ENCODE measurements around the gene RFC1.
"Not testable (repeated sequence)": the region's sequence is repeated elsewhere in the genome, so short reads cannot be mapped to it uniquely, and the experiment has no call there.

RFC1 gene

GRCh38 chr4:39365830-39366771 is at the start of gene RFC1:
RFC1 (minus strand) TSS chr4:39366362; CDS start chr4:39366241, 121 bp downstream.
- FAIRE-seq, result no peak

GRCh38 chr4:39415678-39416283 is 49.6 kb upstream of the RFC1 start:
- FAIRE-seq, result no peak

DNA sequence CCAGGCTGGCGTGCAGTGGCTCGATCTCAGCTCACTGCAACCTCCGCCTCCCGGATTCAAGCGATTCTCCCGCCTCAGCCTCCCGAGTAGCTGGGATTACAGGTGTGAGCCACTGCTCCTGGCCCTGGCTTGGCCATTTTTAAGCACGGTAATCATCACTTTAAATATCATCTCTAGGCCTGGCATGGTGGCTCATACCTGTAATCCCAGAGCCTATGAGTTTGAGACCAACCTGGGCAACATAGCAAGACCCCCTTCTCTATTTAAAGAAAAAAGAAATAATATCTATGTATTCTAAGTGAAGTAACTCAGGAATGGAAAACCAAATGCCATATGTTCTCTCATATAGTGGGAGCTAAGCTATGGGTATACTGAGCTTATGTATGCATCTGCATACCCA is 45.4 kb upstream of the RFC1 start:
- not testable (repeated sequence) for FAIRE-seq

- FAIRE-seq, result no peak
Measured at GRCh38 chr4:39410415-39410814, 44.3 kb upstream of the RFC1 start.

DNA sequence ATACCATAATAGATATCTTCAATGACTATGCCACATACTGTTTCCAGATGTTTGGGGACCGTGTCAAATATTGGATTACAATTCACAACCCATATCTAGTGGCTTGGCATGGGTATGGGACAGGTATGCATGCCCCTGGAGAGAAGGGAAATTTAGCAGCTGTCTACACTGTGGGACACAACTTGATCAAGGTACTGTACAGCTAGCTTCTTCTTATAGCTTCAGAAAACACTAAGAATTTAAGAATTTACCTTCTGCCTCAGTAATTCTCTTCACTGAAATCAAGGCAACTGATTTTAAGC is 41.4 kb upstream of the RFC1 start:
- no peak for FAIRE-seq

- FAIRE-seq, result no peak
Measured at GRCh38 chr4:39406763-39407583, 40.8 kb upstream of the RFC1 start, which contains the start of gene KLB. KLB (plus strand) TSS chr4:39406930; CDS start chr4:39406950, 20 bp downstream.

DNA sequence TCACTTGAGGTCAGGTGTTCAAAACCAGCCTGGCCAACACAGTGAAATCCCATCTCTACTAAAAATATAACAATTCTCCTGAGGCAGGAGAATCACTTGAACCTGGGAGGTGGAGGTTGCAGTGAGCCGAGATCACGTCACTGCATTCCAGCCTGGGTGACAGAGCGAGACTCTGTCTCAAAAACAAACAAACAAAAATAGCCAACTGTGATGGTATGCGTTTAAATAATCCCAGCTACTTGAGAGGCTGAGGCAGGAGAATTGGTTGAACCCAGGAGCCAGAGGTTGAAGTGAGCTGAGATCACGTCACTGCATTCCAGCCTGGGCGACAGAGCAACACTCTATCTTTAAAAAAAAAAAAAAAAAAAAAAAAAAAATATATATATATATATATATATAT is 35.5 kb upstream of the RFC1 start:
- not testable (repeated sequence) for FAIRE-seq

DNA sequence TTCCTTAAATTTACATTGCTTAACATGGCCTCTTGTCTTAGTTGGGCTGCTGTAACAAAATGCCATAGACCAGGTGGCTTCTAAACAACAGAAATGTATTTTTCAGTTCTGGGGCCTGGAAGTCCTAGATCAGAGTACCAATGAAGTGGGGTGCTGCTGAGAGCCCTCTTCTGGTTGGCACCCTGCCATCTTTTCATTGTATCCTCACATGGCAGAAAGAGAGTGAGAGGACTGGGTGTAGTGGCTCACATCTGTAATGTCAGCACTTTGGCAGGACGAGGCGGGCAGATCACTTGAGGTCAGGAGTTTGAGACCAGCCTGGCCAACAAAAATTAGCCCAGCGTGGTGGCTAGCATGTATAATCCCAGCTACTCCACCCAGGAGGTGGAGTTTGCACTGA is 28.5 kb upstream of the RFC1 start:
- FAIRE-seq, result no peak

- FAIRE-seq, result no peak
Measured at GRCh38 chr4:39390603-39391002, 24.4 kb upstream of the RFC1 start.

DNA sequence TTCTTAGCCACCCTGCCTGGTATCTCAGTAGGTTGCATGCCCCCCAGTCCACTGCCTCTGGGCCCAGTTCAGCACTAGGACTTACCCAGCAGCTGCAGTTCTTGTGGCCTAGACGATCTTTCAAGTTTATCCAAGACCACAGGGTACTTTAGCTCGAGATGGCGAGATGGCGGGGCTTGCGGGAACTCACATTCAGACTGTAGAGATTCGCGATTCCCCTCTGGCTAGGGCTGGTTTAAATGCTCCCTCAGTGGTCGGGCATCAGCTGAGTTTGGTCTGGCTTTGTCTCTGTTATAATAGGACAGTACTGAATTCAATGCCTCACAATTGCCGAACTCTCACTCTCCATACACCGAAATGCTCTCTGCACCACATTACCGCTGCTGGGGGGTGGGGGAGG is 18.4 kb upstream of the RFC1 start:
- FAIRE-seq, result no peak

DNA sequence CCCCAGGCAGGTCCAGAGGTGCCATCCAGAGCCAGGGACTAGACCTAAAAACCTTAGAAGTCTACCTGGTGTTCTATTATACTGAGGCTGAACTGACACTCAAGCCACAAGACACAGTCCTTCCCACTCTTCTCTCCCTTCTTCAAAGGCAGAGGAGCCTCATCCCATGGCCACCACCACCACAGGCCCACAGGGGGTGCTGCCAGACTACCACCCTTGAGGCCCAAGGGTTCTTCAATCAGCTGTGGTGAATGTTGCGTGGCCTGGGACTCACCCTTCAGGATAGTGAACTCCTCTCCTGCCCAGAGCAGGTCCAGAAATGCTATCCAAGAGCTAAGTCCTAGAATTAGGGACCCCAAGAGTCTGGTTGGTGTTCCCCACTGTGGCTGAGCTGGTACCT is 17.5 kb upstream of the RFC1 start:
- no peak for FAIRE-seq

- FAIRE-seq, result no peak
Measured at GRCh38 chr4:39375478-39375877, 9.3 kb upstream of the RFC1 start.

DNA sequence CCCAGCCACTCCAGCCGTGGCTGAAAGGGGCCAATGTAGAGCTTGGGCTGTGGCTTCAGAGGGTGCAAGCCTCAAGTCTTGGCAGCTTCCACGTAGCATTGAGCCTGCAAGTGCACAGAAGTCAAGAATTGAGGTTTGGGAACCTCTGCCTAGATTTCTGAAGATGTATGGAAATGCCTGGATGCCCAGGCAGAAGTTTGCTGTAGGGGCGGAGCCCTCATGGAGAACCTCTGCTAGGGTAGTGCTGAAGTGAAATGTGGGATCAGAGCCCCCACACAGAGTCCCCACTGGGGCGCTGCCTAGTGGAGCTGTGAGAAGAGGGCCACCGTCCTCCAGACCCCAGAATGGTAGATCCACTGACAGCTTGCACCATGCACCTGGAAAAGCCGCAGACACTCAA is 5.0 kb upstream of the RFC1 start:
- not testable (repeated sequence) for FAIRE-seq

GRCh38 chr4:39369301-39369700 is 3.1 kb upstream of the RFC1 start:
- no peak for FAIRE-seq

GRCh38 chr4:39367166-39367565 is 1.0 kb upstream of the RFC1 start:
- no peak for FAIRE-seq

DNA sequence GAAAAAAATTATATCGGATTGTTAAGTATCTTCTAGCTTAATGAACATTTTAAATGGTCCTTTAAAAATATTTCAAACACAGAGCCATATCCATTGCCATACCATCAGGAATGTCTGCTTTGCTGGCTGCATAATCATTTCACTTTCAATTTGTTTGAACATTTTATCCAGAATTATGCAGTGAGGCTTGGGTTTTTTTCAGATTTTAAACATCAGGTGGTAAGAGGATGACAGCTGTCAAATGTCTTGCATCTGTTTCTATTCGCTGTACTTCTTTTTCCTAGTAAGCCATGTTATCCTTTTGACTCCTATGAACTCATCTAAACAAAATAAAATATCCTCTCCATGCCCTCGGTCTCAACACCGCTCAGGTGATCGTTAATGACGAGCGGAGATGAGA is 802 bp downstream of the RFC1 start:
- FAIRE-seq, result no peak

DNA sequence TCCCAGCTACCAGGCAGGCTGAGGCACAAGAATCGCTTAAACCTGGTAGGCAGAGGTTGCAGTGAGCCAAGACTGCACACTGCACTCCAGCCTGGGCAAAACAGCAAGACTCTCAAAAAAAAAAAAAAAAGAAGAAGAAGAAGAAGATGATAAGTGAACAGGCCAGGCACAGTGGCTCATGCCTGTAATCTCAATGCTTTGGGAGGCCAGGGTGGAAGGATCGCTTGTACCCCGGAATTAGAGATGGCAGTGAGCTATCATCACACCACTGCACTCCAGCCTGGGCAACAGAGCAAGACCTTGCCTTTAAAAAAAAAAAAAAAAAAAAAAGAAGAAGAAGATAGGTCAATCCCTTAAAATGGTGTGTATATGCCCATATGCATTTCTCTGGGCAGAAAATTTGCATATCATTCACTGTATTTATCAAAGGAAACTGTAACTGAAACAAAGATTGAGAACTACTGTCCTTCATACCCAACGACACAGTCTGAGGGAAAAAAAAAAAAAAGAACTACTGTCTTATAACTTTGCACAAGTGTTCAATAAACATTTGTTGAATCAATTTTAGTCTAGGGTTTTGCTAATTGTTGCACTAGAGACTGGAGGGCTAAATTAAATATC is 2.3 kb downstream of the RFC1 start:
- FAIRE-seq, result no peak

- no peak for FAIRE-seq
Measured at GRCh38 chr4:39362827-39363226, 3.3 kb downstream of the RFC1 start.

DNA sequence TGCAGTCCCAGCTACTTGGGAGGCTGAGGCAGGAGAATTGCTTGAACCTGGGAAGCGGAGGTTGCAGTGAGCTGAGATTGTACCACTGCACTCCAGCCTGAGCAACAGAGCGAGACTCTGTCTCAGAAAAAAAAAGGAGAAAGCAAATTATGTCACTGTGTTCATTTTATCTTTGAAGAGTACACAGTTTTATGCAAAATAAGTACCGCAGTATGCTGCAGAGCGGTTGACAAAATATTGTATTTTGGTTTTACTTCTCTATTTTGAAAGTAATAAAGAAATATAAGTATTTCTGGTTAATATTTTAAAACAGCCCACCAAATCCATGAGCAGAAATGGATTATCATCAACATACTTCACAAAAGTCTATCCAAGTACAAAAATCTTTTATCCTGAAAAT is 5.6 kb downstream of the RFC1 start:
- FAIRE-seq, result not testable (repeated sequence)

GRCh38 chr4:39357002-39357401 is 9.2 kb downstream of the RFC1 start:
- no peak for FAIRE-seq

DNA sequence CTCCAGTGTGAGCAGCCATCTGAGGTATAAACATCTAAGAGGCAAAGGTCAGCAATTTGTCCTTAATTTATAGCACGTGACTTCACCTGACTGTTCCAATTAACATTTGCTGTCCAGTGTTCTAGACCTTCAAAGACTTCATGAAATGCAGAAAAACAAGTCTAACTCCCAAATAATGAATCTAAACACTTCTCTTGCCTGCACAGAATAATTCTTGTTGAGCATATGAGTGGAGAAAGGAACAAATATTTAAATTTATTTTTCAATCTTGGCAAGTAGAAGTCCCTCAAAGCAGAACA is 12.0 kb downstream of the RFC1 start:
- no peak for FAIRE-seq

GRCh38 chr4:39353478-39354253 is 12.5 kb downstream of the RFC1 start:
- FAIRE-seq, result no peak

DNA sequence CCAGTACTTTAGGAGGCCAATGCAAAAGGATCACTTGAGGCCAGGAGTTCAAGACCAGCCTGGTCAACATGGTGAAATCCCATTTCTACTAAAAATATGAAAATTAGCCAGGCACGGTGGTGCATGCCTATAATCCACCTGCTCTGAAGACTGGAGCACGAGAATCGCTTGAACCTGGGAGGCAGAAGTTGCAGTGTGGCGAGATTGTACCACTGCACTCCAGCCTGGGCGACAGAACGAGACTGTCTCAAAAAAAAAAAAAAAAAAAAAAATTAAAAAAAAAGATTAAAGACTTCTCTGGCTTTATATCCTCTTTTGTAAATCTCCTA is 13.0 kb downstream of the RFC1 start:
- not testable (repeated sequence) for FAIRE-seq

Data from TTC549 (cell line).